NCI-H2107 (cell line): Measurements from ENCODE around the gene PLAU.

Experiments
- DNase-seq: peaks from one replicate; lab custom pipeline; 2025; lab: John Stamatoyannopoulos, UW

PLAU gene

GRCh38 chr10:73910764-73911552 lies at the start of gene PLAU:
Gene PLAU, plus strand, starts transcription at chr10:73911132. Its CDS starts 424 bp downstream, at chr10:73911556.
- DNase-seq = no peak

- no peak for DNase-seq
These were observed 48.9 kb upstream of the PLAU start for GRCh38 chr10:73862011-73862410.

- no peak for DNase-seq
These were observed 47.7 kb upstream of the PLAU start for GRCh38 chr10:73863039-73863817.

GRCh38 chr10:73864229-73864628 lies 46.7 kb upstream of the PLAU start:
- no peak for DNase-seq

- DNase-seq = no peak
These were observed 45.8 kb upstream of the PLAU start for GRCh38 chr10:73865107-73865458.

GRCh38 chr10:73865459-73866442 lies 45.2 kb upstream of the PLAU start:
- DNase-seq = no peak

- DNase-seq = no peak
These were observed 44.3 kb upstream of the PLAU start for GRCh38 chr10:73866621-73867020.

GRCh38 chr10:73867126-73867807 lies 43.7 kb upstream of the PLAU start:
- DNase-seq = no peak

GRCh38 chr10:73867871-73868631 lies 42.9 kb upstream of the PLAU start:
- no peak for DNase-seq

- DNase-seq = no peak
These were observed 42.2 kb upstream of the PLAU start for GRCh38 chr10:73868655-73869195.

GRCh38 chr10:73871295-73872189 lies 39.4 kb upstream of the PLAU start:
- no peak for DNase-seq

- DNase-seq = no peak
These were observed 38.7 kb upstream of the PLAU start for GRCh38 chr10:73872190-73872710.

GRCh38 chr10:73873142-73873837 lies 37.6 kb upstream of the PLAU start:
- DNase-seq = no peak

GRCh38 chr10:73873838-73874215 lies 37.1 kb upstream of the PLAU start:
- DNase-seq = no peak

- DNase-seq = peak; percentile 34
These were observed 36.4 kb upstream of the PLAU start, which contains the start of gene CAMK2G for GRCh38 chr10:73874267-73875138. Gene CAMK2G, minus strand, starts transcription at chr10:73874555. Its CDS starts 94 bp downstream, at chr10:73874461.

- no peak for DNase-seq
These were observed 35.8 kb upstream of the PLAU start for GRCh38 chr10:73875139-73875475.

- DNase-seq = no peak
These were observed 34.8 kb upstream of the PLAU start for GRCh38 chr10:73876157-73876556.

GRCh38 chr10:73876566-73876965 lies 34.4 kb upstream of the PLAU start:
- no peak for DNase-seq
